ENCODE results near the gene KDM4F.
"Not testable (repeated sequence)": the region's sequence is repeated elsewhere in the genome, so short reads cannot be mapped to it uniquely, and the experiment has no call there.

KDM4F gene

DNA sequence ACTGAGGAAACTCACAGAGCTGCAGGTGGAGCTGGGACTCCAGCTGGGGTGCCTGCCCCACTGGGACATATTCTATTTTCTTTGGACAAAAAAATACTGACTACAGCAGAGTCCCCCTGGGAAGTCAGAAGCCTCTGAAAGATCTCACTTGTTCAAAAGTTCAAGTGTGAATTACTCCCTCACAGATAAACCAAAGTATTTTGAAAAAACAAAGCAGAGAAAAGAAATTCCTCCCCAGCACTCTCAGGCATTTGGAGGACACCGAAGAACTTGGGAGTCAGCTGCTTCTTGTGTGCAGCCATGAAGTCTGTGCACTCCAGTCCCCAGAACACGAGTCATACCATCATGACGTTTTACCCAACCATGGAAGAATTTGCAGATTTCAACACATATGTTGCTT is at the start of gene KDM4F:
TSS of gene KDM4F (plus strand) at position 301 of the 400 bp plus-strand sequence.
- DNase-seq (ENCODE audit: low spot score); CTCF ChIA-PET; H3K27ac ChIP-seq; POLR2A ChIA-PET (ENCODE audit: low non-redundant PET): not testable (repeated sequence)

GRCh38 chr11:95003716-95004115 is 45.5 kb upstream of the KDM4F start:
- ChIA-PET POLR2A (ENCODE audit: low non-redundant PET) (no interaction called here), CTCF (interaction anchor here (0.6 kb wide), 1 partner anchor 1513 kb away, joined by 5 read pairs; no protein-coding TSS in a partner anchor)
- no peak for DNase-seq (ENCODE audit: low spot score)
- TF ChIP-seq, protein P1, sequence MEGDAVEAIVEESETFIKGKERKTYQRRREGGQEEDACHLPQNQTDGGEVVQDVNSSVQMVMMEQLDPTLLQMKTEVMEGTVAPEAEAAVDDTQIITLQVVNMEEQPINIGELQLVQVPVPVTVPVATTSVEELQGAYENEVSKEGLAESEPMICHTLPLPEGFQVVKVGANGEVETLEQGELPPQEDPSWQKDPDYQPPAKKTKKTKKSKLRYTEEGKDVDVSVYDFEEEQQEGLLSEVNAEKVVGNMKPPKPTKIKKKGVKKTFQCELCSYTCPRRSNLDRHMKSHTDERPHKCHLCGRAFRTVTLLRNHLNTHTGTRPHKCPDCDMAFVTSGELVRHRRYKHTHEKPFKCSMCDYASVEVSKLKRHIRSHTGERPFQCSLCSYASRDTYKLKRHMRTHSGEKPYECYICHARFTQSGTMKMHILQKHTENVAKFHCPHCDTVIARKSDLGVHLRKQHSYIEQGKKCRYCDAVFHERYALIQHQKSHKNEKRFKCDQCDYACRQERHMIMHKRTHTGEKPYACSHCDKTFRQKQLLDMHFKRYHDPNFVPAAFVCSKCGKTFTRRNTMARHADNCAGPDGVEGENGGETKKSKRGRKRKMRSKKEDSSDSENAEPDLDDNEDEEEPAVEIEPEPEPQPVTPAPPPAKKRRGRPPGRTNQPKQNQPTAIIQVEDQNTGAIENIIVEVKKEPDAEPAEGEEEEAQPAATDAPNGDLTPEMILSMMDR (conservative IDR thresholded peaks at IDR 0.05; ENCODE audit: low read depth): no peak
- no peak overlapping the region for H3K27ac ChIP-seq

DNA sequence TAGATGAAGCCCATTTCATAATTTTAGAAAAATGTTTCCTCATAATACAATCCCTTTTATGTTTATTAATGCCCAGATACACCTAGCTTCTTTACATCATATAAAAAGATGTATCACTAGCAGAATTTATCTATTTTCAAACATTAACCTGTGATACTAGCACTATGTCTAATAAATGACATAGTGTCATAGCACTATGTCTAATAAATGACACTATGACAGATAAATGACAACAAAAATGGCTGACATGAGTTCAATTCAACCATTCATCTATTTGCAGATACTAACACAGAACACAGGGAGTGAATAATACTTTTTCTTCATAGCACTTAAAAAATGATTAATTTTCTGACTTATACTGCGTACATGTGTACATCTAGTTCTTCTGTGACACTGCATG is 43.6 kb upstream of the KDM4F start:
- no peak overlapping the region for H3K27ac ChIP-seq
- POLR2A ChIA-PET (ENCODE audit: low non-redundant PET): no interaction called here
- CTCF ChIA-PET: no interaction called here
- no peak for DNase-seq (ENCODE audit: low spot score)
- TF ChIP-seq, protein P1 (conservative IDR thresholded peaks at IDR 0.05; ENCODE audit: low read depth): no peak

DNA sequence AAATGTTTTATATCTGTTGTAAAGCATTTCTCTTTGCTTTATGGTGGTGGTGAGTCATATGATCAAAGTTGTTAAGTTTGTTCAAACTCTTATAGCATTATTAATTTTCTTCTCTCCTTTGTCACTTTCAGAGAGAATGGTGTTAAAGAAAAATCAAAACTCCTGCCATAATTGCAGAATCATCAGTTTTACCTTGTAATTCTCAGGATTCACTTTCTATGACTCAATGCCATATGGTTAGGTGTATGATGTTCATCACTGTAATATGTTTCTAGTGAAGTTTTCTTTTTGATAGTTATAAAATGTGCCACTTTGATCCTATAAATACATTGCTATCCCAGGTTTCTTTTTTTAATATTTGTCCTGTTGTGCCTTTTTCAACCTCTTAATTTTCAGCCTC is 37.8 kb upstream of the KDM4F start:
- CTCF ChIA-PET: no interaction called here
- POLR2A ChIA-PET (ENCODE audit: low non-redundant PET): no interaction called here
- TF ChIP-seq, protein P1 (conservative IDR thresholded peaks at IDR 0.05; ENCODE audit: low read depth): no peak
- no peak overlapping the region for H3K27ac ChIP-seq
- DNase-seq (ENCODE audit: low spot score): no peak

- POLR2A ChIA-PET (ENCODE audit: low non-redundant PET): no interaction called here
- CTCF ChIA-PET: no interaction called here
- TF ChIP-seq, protein P1 (conservative IDR thresholded peaks at IDR 0.05; ENCODE audit: low read depth): no peak
- DNase-seq (ENCODE audit: low spot score): no peak
- H3K27ac ChIP-seq: no peak overlapping the region
These were observed 34.9 kb upstream of the KDM4F start for GRCh38 chr11:95014184-95014821.

DNA sequence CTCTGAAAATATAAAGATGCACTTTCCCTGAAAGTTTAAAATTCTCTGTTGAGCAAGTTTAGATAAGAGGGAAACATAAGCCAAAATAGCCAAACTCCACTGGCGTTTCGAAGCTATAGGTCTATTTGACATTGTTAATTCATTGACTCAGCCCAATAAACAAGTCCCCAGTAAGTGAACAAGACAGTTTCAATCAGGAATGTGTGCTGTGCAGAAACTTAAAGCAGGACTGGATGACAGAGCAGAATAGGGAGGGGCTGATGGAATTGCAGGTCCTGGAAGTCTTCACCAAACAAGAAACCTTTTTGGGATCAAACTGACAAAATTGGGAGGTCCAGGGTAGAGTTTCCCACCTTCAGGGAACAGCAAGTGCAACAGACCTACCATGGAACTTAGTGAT is 33.1 kb upstream of the KDM4F start:
- TF ChIP-seq, protein P1 (conservative IDR thresholded peaks at IDR 0.05; ENCODE audit: low read depth): no peak
- ChIA-PET CTCF (interaction anchor here (0.6 kb wide), 3 partner anchors 256 to 1448 kb away, joined by 3 to 7 read pairs (median 4); no protein-coding TSS in a partner anchor), POLR2A (ENCODE audit: low non-redundant PET) (no interaction called here)
- DNase-seq (ENCODE audit: low spot score): no peak
- H3K27ac ChIP-seq: no peak overlapping the region

DNA sequence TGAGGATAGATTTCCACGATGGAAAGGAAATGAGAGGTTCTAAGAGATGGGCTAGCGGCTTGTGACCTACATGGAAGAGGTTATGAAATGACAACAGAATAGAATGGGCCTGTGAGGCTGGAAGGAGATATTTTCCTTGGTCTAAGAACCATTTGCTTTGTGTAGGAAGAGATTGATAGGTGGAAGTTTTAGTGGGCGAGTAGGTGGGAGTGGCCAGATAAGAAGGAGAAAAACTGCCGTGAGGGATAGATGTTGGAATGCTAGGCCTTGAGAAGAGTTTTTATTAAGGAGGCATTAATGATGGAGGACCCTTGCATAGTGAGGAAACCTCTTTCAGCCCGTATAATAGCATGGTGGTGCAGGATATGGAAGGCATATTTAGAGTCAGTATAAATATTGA is 27.8 kb upstream of the KDM4F start:
- POLR2A ChIA-PET (ENCODE audit: low non-redundant PET); H3K27ac ChIP-seq; CTCF ChIA-PET: not testable (repeated sequence)

DNA sequence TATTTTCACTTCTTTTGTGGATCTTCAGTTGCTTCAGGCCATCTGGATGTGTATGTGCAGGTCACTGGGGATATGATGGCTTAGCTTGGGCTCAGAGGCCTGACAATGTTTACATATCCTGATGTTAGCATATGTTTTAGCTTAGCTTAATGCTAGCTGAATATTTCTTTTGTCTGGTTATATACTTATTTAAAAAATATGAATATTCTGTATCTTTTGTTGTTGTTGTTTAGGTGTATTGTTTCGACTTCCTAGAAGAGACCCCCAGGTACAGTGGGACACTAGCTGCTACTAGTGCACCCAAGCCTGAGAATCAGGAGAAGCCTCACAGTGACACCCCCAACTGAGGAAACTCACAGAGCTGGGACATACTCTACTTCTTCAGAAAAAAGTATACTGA is 24.3 kb upstream of the KDM4F start, which contains the start of gene KDM4E:
TSS of gene KDM4E (plus strand) at position 301 of the 400 bp plus-strand sequence. CDS start 300 bp downstream, outside the sequence.
- POLR2A ChIA-PET (ENCODE audit: low non-redundant PET): no interaction called here
- CTCF ChIA-PET: no interaction called here
- no peak for DNase-seq (ENCODE audit: low spot score)
- TF ChIP-seq, protein P1 (conservative IDR thresholded peaks at IDR 0.05; ENCODE audit: low read depth): no peak
- no peak within 1 kb of the TSS for H3K27ac ChIP-seq

More for the DNA sequence above, 27.8 kb upstream of the KDM4F start:
- not testable (repeated sequence) for DNase-seq (ENCODE audit: low spot score)

GRCh38 chr11:95025594-95025993 is 23.6 kb upstream of the KDM4F start:
- DNase-seq (ENCODE audit: low spot score); H3K27ac ChIP-seq; POLR2A ChIA-PET (ENCODE audit: low non-redundant PET); CTCF ChIA-PET: not testable (repeated sequence)
